Effector memory CD8-positive, alpha-beta T cell (primary cell): ENCODE data around the gene SUN1.
A peak's percentile ranks its signal among the peaks of the same experiment; 100 is the strongest.

Experiments
- ATAC-seq: fragments of 150-1000 bp; cut with Tn5 transposase; replicated peaks from 2 replicates; pipeline ENCODE4 v1.10.0; 2021; ENCODE audit warnings: mild to moderate bottlenecking, moderate library complexity
- DNase-seq, 3 experiments: peaks; one replicate each; pipeline ENCODE4 v3.0.0; 2021
- H3K27ac Mint-ChIP-seq, 2 donors: one replicate each; pipeline ENCODE4 v1.8.0; 2022; ENCODE audit warnings: mild to moderate bottlenecking in 2 of 2, mixed read lengths in 2 of 2, moderate library complexity in 2 of 2
- H3K27me3 Mint-ChIP-seq, 2 donors: one replicate each; pipeline ENCODE4 v1.8.0; 2022; ENCODE audit warnings: mixed read lengths in 2 of 2
- H3K36me3 Mint-ChIP-seq: one replicate; pipeline ENCODE4 v1.8.0; 2022; ENCODE audit warnings: mild to moderate bottlenecking, moderate library complexity, mixed read lengths; ENCODE audit not compliant: insufficient read depth
- H3K4me1 Mint-ChIP-seq, 2 donors: one replicate each; pipeline ENCODE4 v1.8.0; 2022; ENCODE audit warnings: low read depth in 2 of 2, mixed read lengths in 2 of 2
- H3K4me3 Mint-ChIP-seq, 2 donors: one replicate each; pipeline ENCODE4 v1.8.0; 2022; ENCODE audit warnings: mild to moderate bottlenecking in 2 of 2, mixed read lengths in 2 of 2, moderate library complexity in 2 of 2
- H3K9me3 Mint-ChIP-seq, 2 donors: one replicate each; pipeline ENCODE4 v1.8.0; 2022; ENCODE audit warnings: mixed read lengths in 2 of 2

SUN1 gene

GRCh38 chr7:876077-876971 lies 44.0 kb downstream of the SUN1 start, which contains the start of gene GET4:
GET4 (plus strand) TSS chr7:876554; CDS start chr7:876646, 92 bp downstream.
- Mint-ChIP-seq H3K27me3 (no peaks in the 10 kb centered on the region), H3K4me3 (peak within 1 kb of the TSS; percentile 96 to 99), H3K9me3 (no peaks in the 10 kb centered on the region), H3K4me1 (peaks cover 20 to 26% of the 10 kb centered on the region in 2 donors), H3K36me3 (peaks cover 24% of the 10 kb centered on the region), H3K27ac (peak within 1 kb of the TSS; percentile 93 to 95)
- ATAC-seq (peak; percentile 80), DNase-seq (peak; percentile 96 to 98 (median 97))

- Mint-ChIP-seq H3K27ac (peak overlapping the region; percentile 93 to 95), H3K27me3 (no peaks in the 10 kb centered on the region), H3K9me3 (no peaks in the 10 kb centered on the region), H3K4me1 (peaks cover 23 to 29% of the 10 kb centered on the region in 2 donors), H3K4me3 (peak overlapping the region; percentile 96 to 99), H3K36me3 (peaks cover 20% of the 10 kb centered on the region)
- DNase-seq, result no peak
- peak; percentile 1 for ATAC-seq
Observed at GRCh38 chr7:876972-877311, 44.7 kb downstream of the SUN1 start.

- peak overlapping the region; percentile 93 to 95 for H3K27ac Mint-ChIP-seq
- H3K4me3 Mint-ChIP-seq, result peak overlapping the region; percentile 96 to 99
- no peak for DNase-seq
- ATAC-seq, result no peak
- peaks cover 26 to 31% of the 10 kb centered on the region in 2 donors for H3K4me1 Mint-ChIP-seq
- no peaks in the 10 kb centered on the region for H3K27me3 Mint-ChIP-seq
- H3K36me3 Mint-ChIP-seq, result peaks cover 18% of the 10 kb centered on the region
- H3K9me3 Mint-ChIP-seq, result no peaks in the 10 kb centered on the region
Observed at GRCh38 chr7:877312-878232, 45.3 kb downstream of the SUN1 start.

- H3K27me3 Mint-ChIP-seq, result no peaks in the 10 kb centered on the region
- peaks cover 12% of the 10 kb centered on the region for H3K36me3 Mint-ChIP-seq
- H3K4me1 Mint-ChIP-seq, result peaks cover 28 to 38% of the 10 kb centered on the region in 2 donors
- H3K4me3 Mint-ChIP-seq, result peak overlapping the region in 1 of 2 donors; percentile 31
- ATAC-seq (no peak), DNase-seq (no peak)
- H3K27ac Mint-ChIP-seq, result no peak overlapping the region
- H3K9me3 Mint-ChIP-seq, result no peaks in the 10 kb centered on the region
Observed at GRCh38 chr7:879093-879492, 46.8 kb downstream of the SUN1 start.

GRCh38 chr7:879706-880105 lies 47.4 kb downstream of the SUN1 start:
- Mint-ChIP-seq H3K9me3 (no peaks in the 10 kb centered on the region), H3K27me3 (no peaks in the 10 kb centered on the region), H3K36me3 (peaks cover 15% of the 10 kb centered on the region), H3K4me1 (peaks cover 32 to 40% of the 10 kb centered on the region in 2 donors), H3K4me3 (no peak overlapping the region), H3K27ac (no peak overlapping the region)
- ATAC-seq (no peak), DNase-seq (no peak)

- DNase-seq (no peak), ATAC-seq (no peak)
- H3K27ac Mint-ChIP-seq, result no peak overlapping the region
- H3K36me3 Mint-ChIP-seq, result peaks cover 18% of the 10 kb centered on the region
- H3K27me3 Mint-ChIP-seq, result no peaks in the 10 kb centered on the region
- H3K9me3 Mint-ChIP-seq, result no peaks in the 10 kb centered on the region
- no peak overlapping the region for H3K4me3 Mint-ChIP-seq
- H3K4me1 Mint-ChIP-seq, result peaks cover 33 to 42% of the 10 kb centered on the region in 2 donors
Observed at GRCh38 chr7:880450-880849, 48.2 kb downstream of the SUN1 start.

GRCh38 chr7:881441-882234 lies 49.4 kb downstream of the SUN1 start:
- H3K9me3 Mint-ChIP-seq, result no peaks in the 10 kb centered on the region
- H3K4me3 Mint-ChIP-seq, result no peak overlapping the region
- H3K36me3 Mint-ChIP-seq, result peaks cover 20% of the 10 kb centered on the region
- DNase-seq (no peak), ATAC-seq (no peak)
- peaks cover 36 to 42% of the 10 kb centered on the region in 2 donors for H3K4me1 Mint-ChIP-seq
- no peak overlapping the region for H3K27ac Mint-ChIP-seq
- H3K27me3 Mint-ChIP-seq, result no peaks in the 10 kb centered on the region

GRCh38 chr7:882336-883035 lies 50.2 kb downstream of the SUN1 start:
- Mint-ChIP-seq H3K9me3 (no peaks in the 10 kb centered on the region), H3K4me1 (peaks cover 32 to 35% of the 10 kb centered on the region in 2 donors), H3K4me3 (no peak overlapping the region), H3K36me3 (peaks cover 20% of the 10 kb centered on the region), H3K27ac (no peak overlapping the region), H3K27me3 (no peaks in the 10 kb centered on the region)
- no peak for ATAC-seq
- DNase-seq, result no peak

- ATAC-seq (no peak), DNase-seq (no peak)
- Mint-ChIP-seq H3K4me3 (no peak overlapping the region), H3K27me3 (no peaks in the 10 kb centered on the region), H3K27ac (no peak overlapping the region), H3K9me3 (no peaks in the 10 kb centered on the region), H3K4me1 (peaks cover 28 to 34% of the 10 kb centered on the region in 2 donors), H3K36me3 (peaks cover 21% of the 10 kb centered on the region)
Observed at GRCh38 chr7:883055-884021, 51.1 kb downstream of the SUN1 start.

GRCh38 chr7:884191-885003 lies 52.1 kb downstream of the SUN1 start:
- ATAC-seq (no peak), DNase-seq (no peak)
- Mint-ChIP-seq H3K27me3 (no peaks in the 10 kb centered on the region), H3K4me3 (peak overlapping the region in 1 of 2 donors; percentile 4), H3K4me1 (peaks cover 25 to 32% of the 10 kb centered on the region in 2 donors), H3K36me3 (peaks cover 25% of the 10 kb centered on the region), H3K27ac (no peak overlapping the region), H3K9me3 (no peaks in the 10 kb centered on the region)

- H3K36me3 Mint-ChIP-seq, result peaks cover 28% of the 10 kb centered on the region
- ATAC-seq (no peak), DNase-seq (no peak)
- no peak overlapping the region for H3K27ac Mint-ChIP-seq
- H3K27me3 Mint-ChIP-seq, result no peaks in the 10 kb centered on the region
- peaks cover 25 to 29% of the 10 kb centered on the region in 2 donors for H3K4me1 Mint-ChIP-seq
- no peaks in the 10 kb centered on the region for H3K9me3 Mint-ChIP-seq
- no peak overlapping the region for H3K4me3 Mint-ChIP-seq
Observed at GRCh38 chr7:885261-885892, 53.1 kb downstream of the SUN1 start.
